NCI-H748 (cell line): ENCODE results near the gene ST8SIA2.

ENCODE experiments used
- DNase-seq: peaks from one replicate; lab custom pipeline; 2025; ENCODE audit not compliant: unreplicated experiment; lab: John Stamatoyannopoulos, UW

The ST8SIA2 gene

GRCh38 chr15:92393071-92393979, at the start of gene ST8SIA2:
Gene ST8SIA2, plus strand, starts transcription at chr15:92393881. Its CDS starts 184 bp downstream, at chr15:92394065.
- DNase-seq: peak; percentile 72

GRCh38 chr15:92343924-92344643, 49.6 kb upstream of the ST8SIA2 start:
- DNase-seq: peak; percentile 2

- no peak for DNase-seq
Measured at GRCh38 chr15:92346063-92346462, 47.6 kb upstream of the ST8SIA2 start.

- no peak for DNase-seq
Measured at GRCh38 chr15:92355307-92355706, 38.4 kb upstream of the ST8SIA2 start.

- no peak for DNase-seq
Measured at GRCh38 chr15:92361321-92362000, 32.2 kb upstream of the ST8SIA2 start.

GRCh38 chr15:92362001-92362350, 31.7 kb upstream of the ST8SIA2 start:
- no peak for DNase-seq

GRCh38 chr15:92365084-92365483, 28.6 kb upstream of the ST8SIA2 start:
- no peak for DNase-seq

GRCh38 chr15:92365906-92366305, 27.8 kb upstream of the ST8SIA2 start:
- no peak for DNase-seq

- no peak for DNase-seq
Measured at GRCh38 chr15:92366381-92366780, 27.3 kb upstream of the ST8SIA2 start.

GRCh38 chr15:92375057-92375456, 18.6 kb upstream of the ST8SIA2 start:
- no peak for DNase-seq

- no peak for DNase-seq
Measured at GRCh38 chr15:92376109-92376508, 17.6 kb upstream of the ST8SIA2 start.

- DNase-seq: no peak
Measured at GRCh38 chr15:92377083-92377789, 16.4 kb upstream of the ST8SIA2 start.

- DNase-seq: peak; percentile 33
Measured at GRCh38 chr15:92383519-92384324, 10.0 kb upstream of the ST8SIA2 start.

- DNase-seq: peak; percentile 17
Measured at GRCh38 chr15:92384381-92384780, 9.3 kb upstream of the ST8SIA2 start.

- no peak for DNase-seq
Measured at GRCh38 chr15:92385096-92385495, 8.6 kb upstream of the ST8SIA2 start.

- peak; percentile 70 for DNase-seq
Measured at GRCh38 chr15:92391640-92392039, 2.0 kb upstream of the ST8SIA2 start.

GRCh38 chr15:92392462-92392861, 1.2 kb upstream of the ST8SIA2 start:
- DNase-seq: peak; percentile 7

GRCh38 chr15:92393980-92394308, 263 bp downstream of the ST8SIA2 start:
- DNase-seq: peak; percentile 61

GRCh38 chr15:92394309-92395097, 822 bp downstream of the ST8SIA2 start:
- peak; percentile 50 for DNase-seq
